SHP77 treated with DMSO at 0.1 percent for 48 hours (cell line): ENCODE data around the gene ZNF496.
"Not testable (repeated sequence)": the region's sequence is repeated elsewhere in the genome, so short reads cannot be mapped to it uniquely, and the experiment has no call there.

Source experiments
- DNase-seq: peaks from one replicate; lab custom pipeline; 2025; lab: John Stamatoyannopoulos, UW

Gene ZNF496

DNA sequence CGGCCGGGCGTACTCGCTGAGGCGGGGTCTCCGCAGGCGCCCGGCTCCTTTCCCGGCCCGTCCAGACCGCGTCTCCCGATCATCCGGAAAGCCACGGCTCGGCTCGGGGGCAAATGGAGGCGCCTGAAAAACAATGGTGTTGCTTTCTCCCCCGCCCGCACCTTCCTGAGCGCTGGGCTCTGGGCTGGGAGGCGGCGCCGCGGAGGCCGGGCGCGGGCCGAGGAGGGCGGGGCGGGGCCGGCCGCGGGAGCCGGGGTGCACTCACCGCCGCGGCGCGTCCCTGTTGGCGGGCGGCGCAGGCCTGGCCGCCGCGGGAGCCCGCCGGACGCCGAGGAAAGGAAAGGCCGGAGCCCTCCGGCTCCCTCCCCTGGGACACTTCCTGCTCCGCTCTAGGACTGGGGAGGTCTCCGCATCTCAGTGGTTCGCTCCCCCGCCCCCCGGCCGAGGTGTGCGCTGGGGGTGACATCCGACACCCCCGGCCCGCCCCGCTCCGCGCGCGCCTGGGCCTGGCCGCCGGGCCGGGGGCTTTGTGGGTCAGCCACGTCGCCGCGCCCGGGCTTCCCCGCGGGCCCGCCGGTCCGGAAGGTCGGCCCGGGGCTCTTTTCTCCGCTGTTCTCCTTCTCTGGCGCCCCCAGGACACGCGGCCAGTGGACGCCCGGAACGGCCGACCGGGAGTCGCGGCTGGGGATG lies at the start of gene ZNF496:
TSS of gene ZNF496 (minus strand) at position 343 of the 690 bp plus-strand sequence. CDS start 2,289 bp downstream, outside the sequence.
- DNase-seq, result no peak

DNA sequence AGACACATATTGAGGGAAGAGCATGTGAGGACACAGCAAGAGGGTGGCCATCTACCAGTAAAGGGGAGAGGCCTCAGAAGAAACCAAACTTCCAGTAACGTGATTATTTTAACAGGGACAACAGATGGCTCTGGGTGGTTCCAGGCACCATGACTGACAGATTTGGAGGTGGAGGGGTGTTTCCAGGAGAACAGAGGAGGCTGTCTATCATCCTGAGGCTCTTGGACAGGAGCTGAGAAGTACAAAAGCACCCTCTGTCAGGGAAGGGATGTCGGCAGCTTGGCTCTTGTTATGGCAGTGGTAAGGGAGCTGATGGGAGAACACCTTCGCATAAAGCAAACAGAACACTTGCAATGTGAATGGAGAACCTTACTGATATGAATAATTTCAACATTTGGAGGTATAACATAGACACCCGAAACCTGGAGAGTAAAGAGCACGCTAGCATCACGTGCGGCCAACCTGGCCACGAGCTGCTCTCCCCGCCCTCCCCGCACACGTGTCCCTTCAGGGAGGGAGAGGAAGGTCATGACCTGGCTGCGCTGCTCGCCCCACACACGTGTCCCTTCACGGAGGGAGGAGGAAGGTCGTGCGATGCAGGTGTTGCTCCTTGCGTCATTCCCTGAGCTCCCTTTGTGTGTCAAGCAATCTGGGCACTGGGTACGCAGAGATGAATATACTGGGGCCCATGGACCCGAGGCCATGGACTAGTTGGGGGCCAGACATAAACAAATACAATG lies 46.8 kb upstream of the ZNF496 start:
- DNase-seq, result no peak

DNA sequence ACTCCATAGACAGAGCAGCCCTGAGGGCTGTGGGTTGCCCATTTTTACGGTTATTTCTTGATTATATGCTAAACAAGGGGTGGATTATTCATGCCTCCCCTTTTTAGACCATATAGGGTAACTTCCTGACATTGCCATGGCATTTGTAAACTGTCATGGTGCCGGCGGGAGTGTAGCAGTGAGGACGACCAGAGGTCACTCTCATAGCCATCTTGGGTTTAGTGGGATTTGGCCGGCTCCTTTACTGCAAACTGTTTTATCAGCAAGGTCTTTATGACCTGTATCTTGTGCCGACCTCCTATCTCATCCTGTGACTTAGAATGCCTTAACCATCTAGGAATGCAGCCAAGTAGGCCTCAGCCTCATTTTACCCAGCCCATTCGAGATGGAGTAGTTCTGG lies 46.0 kb upstream of the ZNF496 start:
- DNase-seq, result not testable (repeated sequence)

DNA sequence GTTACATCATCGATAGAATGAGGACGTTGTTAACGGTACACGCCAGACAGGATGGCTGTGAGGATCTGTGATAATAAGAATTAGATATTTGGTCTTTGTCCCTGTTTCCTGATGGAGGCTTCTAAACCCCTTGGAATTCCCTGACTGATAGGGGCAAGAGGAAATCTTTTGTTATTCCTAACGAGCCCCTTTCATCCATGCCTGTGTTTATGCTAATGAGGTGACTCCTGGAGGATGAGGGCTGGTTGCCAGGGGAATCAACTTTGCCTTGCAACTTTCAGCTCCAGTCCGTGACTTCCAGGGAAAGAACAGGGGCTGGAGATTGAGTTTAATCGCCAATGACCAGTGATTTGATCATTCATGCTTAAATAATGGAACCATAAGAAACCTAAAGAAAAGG lies 45.0 kb upstream of the ZNF496 start:
- no peak for DNase-seq

DNA sequence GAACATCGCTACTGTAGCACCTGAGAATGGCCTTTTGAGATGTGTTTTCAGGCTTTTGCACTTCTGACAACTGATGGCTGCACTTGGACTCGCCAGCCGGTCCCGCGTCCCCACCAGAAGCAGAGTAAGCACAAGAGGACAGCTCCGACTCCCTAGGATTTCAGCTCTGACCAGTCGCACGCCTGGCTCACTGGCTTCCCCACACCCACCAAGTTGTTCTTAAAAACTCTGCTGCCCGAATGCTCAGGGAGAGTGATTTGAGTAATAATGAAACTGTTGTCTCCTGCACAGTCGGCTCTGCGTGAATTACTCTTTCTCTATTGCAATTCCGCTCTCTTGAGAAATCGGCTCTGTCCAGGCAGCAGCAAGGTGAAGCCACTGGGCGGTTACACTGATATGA lies 44.1 kb upstream of the ZNF496 start:
- DNase-seq, result no peak

DNA sequence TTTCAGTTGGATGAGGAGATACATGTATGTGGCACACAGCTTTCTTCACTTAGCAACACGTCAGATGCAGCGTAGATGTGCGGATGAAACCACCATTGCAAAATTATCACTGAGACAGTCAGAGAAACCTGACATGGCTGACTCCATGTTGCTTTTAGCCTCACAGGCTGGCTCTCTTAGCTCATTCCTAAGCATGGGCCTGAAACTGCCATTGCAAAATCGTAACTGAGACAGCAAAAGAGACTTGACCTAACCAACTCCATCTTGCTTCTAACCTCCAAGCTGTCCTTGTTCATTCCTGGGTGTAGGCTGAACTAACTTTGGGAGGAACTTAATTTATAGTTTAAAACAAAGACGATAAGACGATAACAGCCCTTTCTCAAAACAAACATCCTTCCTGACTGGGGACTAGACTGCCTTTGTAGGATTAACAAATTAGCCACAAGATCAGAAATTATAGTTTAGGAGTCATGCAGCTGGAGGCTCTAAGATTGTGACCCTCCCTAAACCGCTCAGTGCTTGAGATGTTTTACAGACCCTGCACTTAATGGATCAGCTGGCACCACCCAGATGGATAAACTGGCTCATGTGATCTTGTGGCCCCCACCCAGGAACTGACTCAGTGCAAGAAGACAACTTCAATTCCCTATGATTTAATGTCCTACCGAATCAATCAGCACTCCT lies 43.1 kb upstream of the ZNF496 start:
- not testable (repeated sequence) for DNase-seq

DNA sequence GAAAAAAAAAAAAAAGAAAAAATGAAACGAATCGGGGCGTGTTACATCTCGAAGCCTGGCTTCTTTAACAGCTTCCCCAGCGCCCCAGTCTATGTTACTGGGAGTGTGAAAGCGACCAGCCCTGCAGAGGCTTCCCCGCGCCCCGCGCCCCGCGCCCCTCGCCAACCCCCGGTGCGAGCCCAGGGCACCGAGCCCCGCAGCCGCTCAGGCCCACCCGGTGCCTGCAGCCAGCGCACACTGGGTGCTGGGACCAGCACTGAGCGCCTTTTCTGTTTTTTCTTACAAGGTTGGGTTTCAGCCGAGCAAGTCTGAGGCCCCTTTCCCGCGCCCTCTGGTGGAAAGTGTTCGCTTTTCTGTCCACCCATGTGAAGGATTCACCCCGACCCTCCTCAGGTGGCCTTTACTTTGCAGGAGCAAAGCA lies 42.1 kb upstream of the ZNF496 start:
- no peak for DNase-seq

DNA sequence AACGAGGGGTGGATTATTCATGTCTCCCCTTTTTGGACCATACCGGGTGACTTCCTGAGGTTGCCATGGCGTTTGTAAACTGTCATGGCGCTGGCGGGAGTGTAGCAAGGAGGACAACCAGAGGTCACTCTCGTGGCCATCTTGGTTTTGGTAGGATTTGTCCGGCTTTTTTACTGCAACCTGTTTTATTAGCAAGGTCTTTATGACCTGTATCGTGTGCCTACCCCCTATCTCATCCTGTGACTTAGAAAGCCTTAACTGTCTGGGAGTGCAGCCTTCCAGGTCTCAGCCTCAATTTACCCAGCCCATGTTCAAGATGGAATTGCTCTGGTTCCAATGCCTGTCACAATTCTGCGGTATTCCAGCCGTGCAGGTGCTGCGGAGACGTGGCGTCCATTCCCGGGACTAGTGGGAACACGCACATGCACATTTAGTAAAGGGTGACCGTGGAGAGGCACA lies 40.2 kb upstream of the ZNF496 start:
- no peak for DNase-seq

DNA sequence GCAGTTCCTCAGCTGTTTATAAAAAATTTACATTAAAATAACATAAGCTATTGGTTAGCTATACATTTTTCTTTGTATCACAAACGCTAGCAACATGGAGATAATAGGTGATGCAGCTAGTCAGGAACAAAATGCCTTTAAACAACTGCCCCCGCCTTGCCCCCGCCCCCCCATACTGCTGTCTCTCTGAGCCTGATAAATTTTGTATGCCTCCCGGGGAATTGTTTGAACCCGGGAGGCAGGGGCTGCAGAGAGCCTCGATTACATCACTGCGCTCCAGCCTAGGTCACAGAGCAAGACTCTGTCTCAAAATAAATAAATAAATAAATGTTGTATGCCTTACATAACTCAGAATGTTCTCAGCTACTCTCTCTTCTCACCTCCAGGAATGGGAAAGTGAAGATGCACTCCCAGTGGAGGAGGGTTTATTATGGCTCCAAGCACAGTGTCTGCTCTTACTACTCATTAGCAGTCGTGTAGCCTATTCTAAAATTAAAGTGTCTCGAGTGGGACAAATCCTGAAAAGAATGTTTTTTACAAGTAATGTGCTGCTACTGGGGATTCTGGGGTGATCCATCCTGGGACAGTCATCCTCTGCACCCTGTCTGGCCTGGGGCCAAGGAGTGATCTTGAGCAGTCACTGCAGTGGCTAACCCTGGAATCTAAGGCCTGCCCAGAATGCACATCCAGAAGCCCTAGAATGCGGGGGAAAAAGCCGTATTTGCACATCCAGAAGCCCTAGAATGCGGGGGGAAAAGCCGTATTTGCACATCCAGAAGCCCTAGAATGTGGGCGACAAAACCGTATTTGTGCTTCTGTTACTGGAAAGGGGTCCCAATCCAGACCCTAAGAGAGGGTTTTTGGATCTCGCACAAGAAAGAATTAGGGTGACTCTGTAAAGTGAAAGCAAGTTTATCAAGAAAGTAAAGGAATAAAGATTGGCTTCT lies 39.4 kb upstream of the ZNF496 start:
- no peak for DNase-seq

DNA sequence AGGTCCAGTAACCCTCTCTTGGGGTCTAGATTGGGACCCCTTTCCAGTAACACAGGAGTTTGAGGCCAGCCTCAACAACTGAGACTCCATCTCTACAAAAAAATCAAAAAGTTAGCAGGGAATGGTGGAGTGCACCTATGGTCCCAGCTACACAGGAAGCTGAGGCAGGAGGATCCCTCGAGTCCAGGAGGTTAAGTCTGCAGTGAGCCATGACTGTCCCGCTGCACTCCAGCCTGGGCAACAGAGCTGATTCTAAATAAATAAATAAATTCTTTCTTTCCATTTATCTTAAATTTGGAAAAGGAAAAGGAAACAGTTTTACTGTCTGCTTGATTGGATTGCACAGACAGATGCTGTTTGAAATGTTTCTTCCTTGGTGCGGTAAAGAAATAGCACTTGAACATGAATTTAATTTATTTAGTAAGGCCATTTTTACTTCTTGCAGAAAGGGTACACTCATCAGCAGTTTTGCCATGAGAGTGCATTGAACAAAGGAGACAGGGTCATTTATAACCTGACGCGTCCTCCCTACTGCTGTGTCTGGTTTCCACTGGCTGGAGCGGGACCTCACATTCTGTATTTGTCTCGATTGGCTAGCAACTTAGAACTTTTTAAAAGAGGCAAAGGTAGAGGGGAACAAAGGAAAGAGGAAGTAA lies 37.0 kb upstream of the ZNF496 start:
- no peak for DNase-seq

DNA sequence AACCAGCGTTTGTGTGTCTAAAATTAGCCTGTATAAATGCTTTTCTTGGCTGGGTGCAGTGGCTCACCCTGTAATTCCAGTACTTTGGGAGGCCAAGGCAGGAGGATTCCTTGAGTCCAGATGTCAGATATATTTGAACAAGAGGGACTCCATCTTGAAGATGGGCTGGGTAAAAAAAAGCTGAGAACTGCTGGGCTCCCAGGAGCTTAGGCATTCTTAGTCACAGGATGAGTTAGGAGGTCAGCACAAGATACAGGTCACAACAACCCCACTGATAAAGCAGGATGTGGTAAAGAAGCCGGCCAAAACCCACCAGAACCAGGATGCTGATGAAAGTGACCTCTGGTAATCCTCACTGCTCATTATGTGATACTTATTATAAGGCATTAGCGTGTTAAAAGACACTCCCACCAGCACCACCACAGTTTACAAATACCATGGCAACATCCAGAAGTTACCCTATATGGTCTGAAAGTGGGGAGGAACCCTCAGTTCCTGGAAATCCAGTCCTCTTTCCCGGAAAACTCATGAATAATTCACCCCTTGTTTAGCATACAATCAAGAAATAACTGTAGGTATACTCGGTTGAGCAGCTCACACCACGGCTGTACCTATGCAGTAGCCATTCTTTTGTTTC lies 36.2 kb upstream of the ZNF496 start:
- DNase-seq, result no peak

DNA sequence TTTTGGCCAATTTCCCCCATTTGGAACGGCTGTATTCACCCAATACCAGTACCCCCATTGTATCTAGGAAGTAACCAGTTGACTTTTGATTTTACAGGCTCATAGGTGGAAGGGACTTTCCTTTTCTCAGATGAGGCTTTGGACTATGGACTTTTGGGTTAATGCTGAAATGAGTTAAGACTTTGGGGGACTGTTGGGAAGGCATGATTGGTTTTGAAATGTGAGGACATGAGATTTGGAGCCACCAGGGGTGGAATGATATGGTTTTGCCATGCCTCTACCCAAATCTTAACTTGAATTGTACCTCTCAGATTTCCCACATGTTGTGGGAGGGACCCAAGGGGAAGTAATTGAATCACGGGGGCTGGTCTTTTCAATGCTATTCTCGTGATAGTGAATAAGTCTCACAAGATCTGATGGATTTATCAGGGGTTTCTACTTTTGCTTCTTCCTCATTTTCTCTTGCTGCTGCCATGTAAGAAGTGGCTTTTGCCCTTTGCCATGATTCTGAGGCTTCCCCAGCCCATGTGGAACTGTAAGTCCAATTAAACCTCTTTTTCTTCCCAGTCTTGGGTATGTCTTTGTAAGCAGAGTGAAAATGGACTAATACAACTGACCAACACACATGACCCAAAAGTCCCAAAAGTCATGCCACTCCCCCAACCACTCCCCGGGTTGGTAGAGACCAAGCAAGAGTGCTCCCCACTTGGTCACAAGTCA lies 35.4 kb upstream of the ZNF496 start:
- no peak for DNase-seq

DNA sequence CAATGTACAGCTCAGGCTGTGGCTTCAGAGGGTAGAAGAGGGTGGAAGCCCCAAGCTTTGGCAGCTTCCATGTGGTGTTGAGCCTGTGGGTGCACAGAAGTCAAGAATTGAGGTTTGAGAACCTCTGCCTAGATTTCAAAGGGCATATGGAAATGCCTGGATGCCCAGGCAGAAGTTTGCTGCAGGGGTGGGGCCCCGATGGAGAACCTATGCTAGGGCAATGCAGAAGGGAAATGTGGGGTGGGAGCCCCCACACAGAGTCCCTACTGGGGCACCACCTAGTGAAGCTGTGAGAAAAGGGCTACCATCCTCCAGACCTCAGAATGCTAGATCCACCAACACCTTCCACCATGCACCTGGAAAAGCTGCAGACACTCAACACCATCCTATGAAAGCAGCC lies 34.7 kb upstream of the ZNF496 start:
- not testable (repeated sequence) for DNase-seq

DNA sequence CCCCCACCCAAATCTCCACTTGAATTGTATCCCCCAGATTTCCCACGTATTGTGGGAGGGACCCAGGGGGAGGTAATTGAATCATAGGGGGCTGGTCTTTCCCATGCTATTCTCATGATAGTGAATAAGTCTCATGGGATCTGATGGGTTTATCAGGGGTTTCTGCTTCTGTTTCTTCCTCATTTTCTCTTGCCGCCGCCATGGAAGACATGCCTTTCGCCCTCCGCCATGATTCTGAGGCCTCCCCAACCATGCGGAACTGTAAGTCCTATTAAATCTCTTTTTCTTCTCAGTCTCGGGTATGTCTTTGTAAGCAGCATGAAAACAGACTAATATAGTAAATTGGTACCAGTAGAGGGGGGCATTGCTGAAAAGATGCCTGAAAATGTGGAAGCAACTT lies 33.4 kb upstream of the ZNF496 start:
- no peak for DNase-seq

DNA sequence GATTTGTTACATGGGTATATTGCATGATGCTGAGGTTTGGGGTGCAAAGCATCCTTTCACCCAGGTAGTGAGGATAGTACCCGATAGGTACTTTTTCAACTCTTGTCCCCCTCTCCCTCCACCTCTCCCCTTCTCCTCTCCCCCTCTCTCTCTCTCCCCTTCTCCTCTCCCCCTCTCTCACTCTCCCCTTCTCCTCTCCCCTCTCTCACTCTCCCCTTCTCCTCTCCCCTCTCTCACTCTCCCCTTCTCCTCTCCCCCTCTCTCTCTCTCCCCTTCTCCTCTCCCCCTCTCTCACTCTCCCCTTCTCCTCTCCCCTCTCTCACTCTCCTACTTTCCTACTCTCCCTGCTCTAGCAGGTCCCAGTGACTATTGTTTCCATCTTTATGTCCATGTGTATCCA lies 31.3 kb upstream of the ZNF496 start:
- not testable (repeated sequence) for DNase-seq

DNA sequence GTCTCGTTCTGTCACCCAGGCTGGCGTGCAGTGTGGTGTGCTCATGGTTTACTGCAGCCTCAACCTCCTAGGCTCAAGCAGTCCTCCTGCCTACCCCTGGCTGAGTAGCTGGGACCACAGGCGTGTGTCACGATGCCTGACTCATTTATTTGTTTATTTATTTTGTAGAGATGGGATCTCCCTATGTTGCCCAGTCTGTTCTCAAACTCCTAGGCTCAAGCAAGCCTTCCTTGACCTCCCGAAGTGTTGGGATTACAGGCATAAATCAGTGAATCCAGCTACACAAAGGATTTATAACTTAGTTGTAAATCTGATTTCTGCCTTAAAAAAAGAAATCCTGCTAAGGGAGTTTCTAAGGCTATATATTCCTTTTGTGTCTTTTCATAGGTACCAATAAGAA lies 30.5 kb upstream of the ZNF496 start:
- no peak for DNase-seq

DNA sequence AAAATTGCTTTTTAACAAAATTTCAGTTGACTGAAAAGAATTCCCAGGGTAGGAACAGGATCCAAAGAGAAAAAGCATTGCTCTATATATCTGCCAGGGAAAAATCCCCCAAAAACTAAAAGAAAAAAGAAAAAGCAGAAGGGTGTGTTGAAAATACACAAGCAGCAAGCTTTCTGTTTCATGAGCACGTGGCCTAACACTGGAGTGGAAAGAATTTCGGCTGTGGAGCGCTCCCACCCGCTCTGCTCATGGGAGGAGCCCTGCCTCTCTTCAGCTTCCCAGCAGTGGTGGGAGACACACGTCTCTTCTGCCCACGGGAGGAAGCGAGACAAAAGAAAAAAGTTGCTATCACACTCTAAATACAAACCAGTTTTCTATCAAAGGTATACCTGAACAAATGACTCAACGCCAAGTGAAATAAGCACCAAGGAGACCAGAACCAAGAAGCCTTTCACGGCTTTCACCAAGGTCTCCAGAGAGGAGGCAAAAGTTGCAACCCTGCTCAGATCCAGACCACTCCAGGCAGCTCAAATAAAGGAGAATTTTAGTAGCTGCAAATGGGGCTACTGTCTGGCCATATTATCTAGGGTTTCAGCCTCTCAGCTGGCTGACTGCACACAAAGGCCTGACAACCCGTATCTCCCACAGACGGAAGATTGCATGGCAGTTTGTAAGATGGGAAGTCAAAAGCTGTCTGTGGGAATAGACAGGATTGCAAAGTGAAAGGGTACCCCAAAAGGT lies 29.5 kb upstream of the ZNF496 start:
- no peak for DNase-seq

DNA sequence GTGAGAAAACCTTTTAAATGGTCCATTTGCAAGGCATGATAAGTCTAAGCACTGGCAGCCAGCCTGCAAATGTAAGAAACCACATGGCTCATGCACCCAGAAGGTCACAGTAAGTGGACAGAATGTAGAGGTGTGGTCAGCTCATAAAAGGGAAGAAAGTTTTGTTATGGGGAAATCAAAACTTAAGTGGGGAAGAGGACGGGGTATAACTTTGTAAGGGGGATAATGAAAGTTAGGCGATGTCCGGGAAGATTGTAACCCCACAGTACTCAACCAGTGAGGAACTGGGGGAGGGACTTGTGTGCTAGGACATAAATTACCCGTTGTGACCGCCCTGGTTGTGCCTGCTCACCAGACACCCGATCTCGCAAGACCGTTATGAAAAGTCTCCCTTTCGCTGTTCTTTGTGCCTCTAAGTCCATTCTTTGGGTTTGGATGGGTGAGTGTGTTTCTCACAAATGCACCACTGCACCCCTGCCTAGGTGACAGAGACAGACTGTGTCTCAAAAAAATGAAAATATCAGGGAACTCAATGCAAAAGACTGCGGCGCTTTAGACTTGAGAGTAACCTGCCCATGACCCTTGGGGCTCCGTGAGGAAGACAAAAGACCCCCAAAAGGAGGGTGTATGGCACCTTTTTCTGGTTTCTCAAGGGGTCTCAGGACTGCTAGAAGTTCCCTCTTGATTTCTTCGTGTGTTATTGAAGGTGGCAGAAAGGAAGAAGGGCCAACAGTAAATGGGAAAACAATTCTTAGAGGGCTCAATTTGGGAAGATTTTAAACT lies 28.6 kb upstream of the ZNF496 start:
- DNase-seq, result no peak

DNA sequence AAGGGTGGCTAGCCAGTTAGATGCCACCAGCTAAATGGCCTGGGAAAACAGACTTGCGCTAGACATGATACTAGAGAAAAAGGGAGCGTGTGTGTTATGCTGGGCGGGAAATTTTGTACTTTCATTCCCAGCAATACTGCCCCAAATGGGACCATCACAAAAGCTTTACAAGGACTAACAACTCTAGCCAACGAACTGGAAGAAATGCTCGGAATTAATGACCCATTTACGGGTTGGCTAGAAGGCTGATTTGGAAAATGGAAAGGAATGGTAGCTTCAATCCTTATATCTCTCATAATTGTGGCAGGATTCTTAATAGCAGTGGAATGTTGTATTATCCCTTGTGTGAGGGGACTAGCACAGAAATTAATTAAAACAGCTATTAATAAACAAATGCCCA lies 27.9 kb upstream of the ZNF496 start:
- no peak for DNase-seq
